Measurements from ENCODE around the gene S100P.

- TF ChIP-seq CTCF (IDR thresholded peaks at IDR 0.05) (no peak), EZH2 (IDR thresholded peaks at IDR 0.05; ENCODE audit: borderline replicate concordance, insufficient read depth, low read depth, low read length, poor library complexity, severe bottlenecking) (no peak)
Observed at GRCh38 chr4:6681191-6681590, 12.5 kb upstream of the S100P start.

Data from B cell (primary cell).